Kidney epithelial cell (primary cell): ENCODE data around the gene TPRA1. TPM values are rescaled to one million over a fixed set of nuclear protein-coding genes. Genes with fewer than 3 reads are reported as not detected.

ENCODE experiments used
- DNase-seq: peaks from one replicate; pipeline ENCODE4 v3.0.0-alpha.2; 2010; ENCODE audit warnings: low read depth
- H3K27me3 ChIP-seq: 2 replicates; pipeline ENCODE4 v1.6.0; 2011; ENCODE audit warnings: low read length; ENCODE audit not compliant: control insufficient read depth, insufficient read depth
- H3K36me3 ChIP-seq: 2 replicates; pipeline ENCODE4 v1.5.1; 2011; ENCODE audit warnings: low read length; ENCODE audit not compliant: control insufficient read depth, insufficient read depth
- H3K4me3 ChIP-seq: 2 replicates; pipeline ENCODE4 v1.5.1; 2011; ENCODE audit warnings: low read depth, mild to moderate bottlenecking, control low read depth, low read length
- CTCF ChIP-seq: IDR thresholded peaks from 2 replicates; pipeline ENCODE4 v1.5.1; 2011; ENCODE audit warnings: mild to moderate bottlenecking, moderate library complexity, low read length, control low read depth, inconsistent platforms; ENCODE audit not compliant: insufficient read depth, poor library complexity, severe bottlenecking
- total RNA-seq: library from RNA; depleted of rRNA; stranded (reverse); fragments of >200 nt; gene quantifications from 2 replicates; pipeline ENCODE4 v1.2.3, GENCODE V29; 2015

TPRA1 gene
- total RNA-seq, 1 donor from 2014 or later = 95.2 TPM

GRCh38 chr3:127556565-127556964, 34.0 kb downstream of the TPRA1 start:
- TF ChIP-seq CTCF = peak; percentile 43
- no peaks in the 10 kb centered on the region for H3K27me3 ChIP-seq
- no peak overlapping the region for H3K4me3 ChIP-seq

GRCh38 chr3:127555108-127555507, 35.4 kb downstream of the TPRA1 start:
- DNase-seq = no peak
- no peaks in the 10 kb centered on the region for H3K36me3 ChIP-seq
- TF ChIP-seq CTCF = no peak
- no peak overlapping the region for H3K4me3 ChIP-seq
- H3K27me3 ChIP-seq = peaks cover 5% of the 10 kb centered on the region

More at GRCh38 chr3:127556565-127556964, 34.0 kb downstream of the TPRA1 start:
- no peaks in the 10 kb centered on the region for H3K36me3 ChIP-seq
- DNase-seq = no peak

DNA sequence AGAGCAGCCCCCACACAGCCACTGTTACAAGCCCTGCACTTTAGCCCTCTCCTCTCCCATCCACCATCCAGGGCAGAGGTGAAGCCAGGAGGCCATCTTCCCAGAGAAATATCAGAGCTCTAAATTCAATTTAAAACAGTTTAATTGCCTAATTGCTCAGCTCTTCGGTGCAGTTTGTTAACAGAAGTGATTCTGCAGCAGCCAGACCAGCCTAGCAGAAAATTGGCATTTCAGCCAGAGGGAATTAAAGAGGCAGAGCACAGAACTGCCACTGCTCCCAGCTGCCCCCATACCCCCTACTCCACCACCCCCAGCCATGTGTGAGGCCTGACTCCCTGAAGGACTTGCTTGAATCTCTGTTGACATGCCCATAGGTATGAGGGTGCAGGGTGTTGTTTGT, 38.5 kb downstream of the TPRA1 start:
- TF ChIP-seq CTCF = no peak
- Histone ChIP-seq H3K4me3 (no peak overlapping the region), H3K27me3 (peaks cover 5% of the 10 kb centered on the region), H3K36me3 (no peaks in the 10 kb centered on the region)
- no peak for DNase-seq

GRCh38 chr3:127551178-127551577, 39.4 kb downstream of the TPRA1 start:
- Histone ChIP-seq H3K36me3 (no peaks in the 10 kb centered on the region), H3K27me3 (peaks cover 5% of the 10 kb centered on the region), H3K4me3 (no peak overlapping the region)
- DNase-seq = no peak
- TF ChIP-seq CTCF = no peak

DNA sequence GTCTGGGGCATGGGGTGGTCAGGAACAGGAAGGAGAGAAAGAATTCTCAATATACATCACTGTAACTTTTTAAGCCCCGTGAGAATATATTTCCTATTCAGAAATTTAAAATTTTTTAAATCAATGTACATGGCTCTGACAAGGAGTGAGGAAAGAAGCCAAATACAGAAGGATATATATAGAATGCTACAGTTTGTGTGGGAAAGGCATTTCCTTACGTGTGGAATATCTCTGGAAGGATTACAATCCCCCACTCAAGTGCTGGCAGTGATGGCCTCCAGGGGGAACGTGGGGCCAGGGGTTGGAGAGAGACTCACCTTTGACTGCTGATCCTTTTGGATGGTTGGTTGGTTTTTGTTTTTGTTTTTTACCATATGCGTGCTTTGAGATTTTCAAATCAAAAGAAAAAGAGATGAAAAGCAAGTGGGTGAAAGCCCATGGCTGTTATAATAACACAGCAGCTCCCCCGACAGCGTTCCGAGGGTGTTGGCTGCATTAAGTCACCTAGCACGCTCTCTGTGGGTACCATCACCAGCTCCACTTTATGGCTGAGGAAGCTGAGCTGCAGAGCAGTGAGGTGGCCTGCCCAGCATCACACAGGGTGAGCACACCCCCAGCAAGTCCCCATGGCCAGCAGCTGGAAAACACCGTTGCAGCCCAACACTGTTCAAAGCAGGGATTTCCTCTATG, 39.9 kb downstream of the TPRA1 start:
- H3K4me3 ChIP-seq = no peak overlapping the region
- H3K36me3 ChIP-seq = no peaks in the 10 kb centered on the region
- no peak for TF ChIP-seq CTCF
- DNase-seq = no peak
- peaks cover 5% of the 10 kb centered on the region for H3K27me3 ChIP-seq
